GM23248 (cell line): ENCODE data around the gene PNMA6A.

ENCODE experiments used
- EZH2 ChIP-seq: fragments of 200-600 bp; sonication (generic); IDR thresholded peaks from 2 replicates; pipeline ENCODE4 v1.6.1; 2018; ENCODE audit warnings: antibody characterized with exemption, mild to moderate bottlenecking; ENCODE audit not compliant: insufficient read depth, poor library complexity, severe bottlenecking
- EZH2phosphoT487 ChIP-seq: fragments of 200-600 bp; sonication (generic); IDR thresholded peaks from 2 replicates; pipeline ENCODE4 v1.6.1; 2018; ENCODE audit warnings: antibody characterized with exemption, moderate library complexity, mild to moderate bottlenecking, low read depth; ENCODE audit not compliant: insufficient read depth

DNA sequence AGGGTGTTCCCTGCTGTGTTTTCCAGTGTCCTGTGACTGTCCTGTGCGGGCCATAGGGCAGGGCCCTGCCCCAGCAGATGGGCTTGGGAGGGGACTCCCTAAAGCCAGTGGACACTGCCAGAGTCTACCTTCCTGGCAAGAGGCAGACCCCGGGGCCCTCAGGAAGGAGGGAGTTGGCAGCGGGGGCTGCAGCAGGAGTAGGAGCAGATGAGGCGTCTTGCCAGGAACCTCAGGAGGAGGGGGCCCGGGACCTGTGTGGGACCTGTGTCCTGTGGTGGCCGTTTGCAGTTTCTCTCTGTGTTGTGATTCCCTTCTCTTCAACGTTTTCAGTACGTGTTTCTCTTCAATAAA is 12.2 kb upstream of the PNMA6A start:
- TF ChIP-seq EZH2: no peak
- no peak for TF ChIP-seq EZH2phosphoT487
